ENCODE results near the gene MYO15B. TPM values are rescaled to one million over a fixed set of nuclear protein-coding genes. Genes with fewer than 3 reads are reported as not detected.

The MYO15B gene
- total and polyA plus RNA-seq, 2 donors (not counting 1 experiment from before 2014, with no cell fraction given): 452 to 1,019 TPM

DNA sequence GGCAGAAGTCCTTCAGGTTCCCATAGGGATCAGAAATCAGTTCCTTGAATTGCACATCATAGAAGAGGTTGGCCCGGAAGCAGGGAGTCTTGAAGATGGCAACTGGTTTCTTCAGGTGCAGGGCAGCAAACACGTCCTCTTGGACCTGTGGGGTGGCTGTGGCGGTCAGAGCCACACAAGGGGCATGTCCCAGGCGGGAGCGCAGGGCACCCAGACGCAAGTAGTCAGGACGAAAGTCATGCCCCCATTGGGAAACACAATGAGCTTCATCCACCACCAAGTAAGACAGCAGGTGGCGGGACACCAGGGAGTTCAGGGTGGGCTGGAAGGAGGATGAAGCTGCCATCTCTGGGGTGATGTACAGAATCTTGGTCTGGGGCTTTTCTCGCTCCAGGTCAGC is 74.9 kb downstream of the MYO15B start:
- Mint-ChIP-seq H3K27me3 (no peaks in the 10 kb centered on the region), H3K27ac (peak overlapping the region; percentile 50), H3K9me3 (ENCODE audit: insufficient read depth) (no peaks in the 10 kb centered on the region), H3K4me1 (peaks cover 29% of the 10 kb centered on the region), H3K4me3 (no peak overlapping the region)
- Histone ChIP-seq H3K4me3 (ENCODE audit: control extremely low read depth in 1 of 5, extremely low read depth in 1 of 5, insufficient read depth in 1 of 5, low read depth in 2 of 5, low read length in 4 of 5) (no peak overlapping the region), H3K9ac (ENCODE audit: low read length) (no peak overlapping the region), H3K79me2 (ENCODE audit: control insufficient read depth, insufficient read depth, low read length) (peaks cover 17% of the 10 kb centered on the region), H3K27me3 (replicated peaks in 1 of 4; ENCODE audit: control extremely low read depth in 1 of 4, control insufficient read depth in 3 of 4, insufficient read depth in 4 of 4, low read length in 3 of 4) (no peaks in the 10 kb centered on the region), H2AFZ (ENCODE audit: insufficient read depth, low read depth, low read length, poor library complexity, severe bottlenecking) (no peak overlapping the region), H3K27ac (ENCODE audit: low read length in 2 of 2) (no peak overlapping the region), H3K36me3 (replicated peaks in 1 of 2; ENCODE audit: control extremely low read depth in 1 of 2, control insufficient read depth in 1 of 2, extremely low read depth in 1 of 2, insufficient read depth in 2 of 2, low read length in 1 of 2) (peaks cover 0 to 31% of the 10 kb centered on the region in 2 experiments), H4K20me1 (ENCODE audit: control insufficient read depth, insufficient read depth, low read length, poor library complexity, severe bottlenecking) (no peaks in the 10 kb centered on the region), H3K4me2 (replicated peaks; ENCODE audit: low read depth, low read length, poor library complexity, severe bottlenecking) (no peak overlapping the region), H3K9me3 (ENCODE audit: control extremely low read depth in 1 of 3, control insufficient read depth in 2 of 3, insufficient read depth in 1 of 3, low read length in 2 of 3) (peaks cover 0 to 5% (median 2%) of the 10 kb centered on the region in 3 donors), H3K4me1 (ENCODE audit: control insufficient read depth in 2 of 2, insufficient read depth in 2 of 2, low read length in 2 of 2) (peaks cover 31 to 36% of the 10 kb centered on the region in 2 donors)
- CTCF ChIA-PET: interaction anchor here (0.6 to 1.9 kb wide), 6 partner anchors 9 to 235 kb away, joined by 3 to 12 read pairs (median 4); partner anchors contain the start of gene SMIM5
- DNase-seq (no peak), ATAC-seq (ENCODE audit: low read depth) (no peak)
- POLR2A ChIA-PET: no interaction called here
- 94% methylated on average over 4 of the region's 9 CpGs for WGBS (ENCODE audit: insufficient coverage)
- TF ChIP-seq EZH2 (IDR thresholded peaks at IDR 0.05; ENCODE audit: borderline replicate concordance, insufficient read depth, low read depth, low read length, poor library complexity, severe bottlenecking): no peak
- TF ChIP-seq, protein P1, sequence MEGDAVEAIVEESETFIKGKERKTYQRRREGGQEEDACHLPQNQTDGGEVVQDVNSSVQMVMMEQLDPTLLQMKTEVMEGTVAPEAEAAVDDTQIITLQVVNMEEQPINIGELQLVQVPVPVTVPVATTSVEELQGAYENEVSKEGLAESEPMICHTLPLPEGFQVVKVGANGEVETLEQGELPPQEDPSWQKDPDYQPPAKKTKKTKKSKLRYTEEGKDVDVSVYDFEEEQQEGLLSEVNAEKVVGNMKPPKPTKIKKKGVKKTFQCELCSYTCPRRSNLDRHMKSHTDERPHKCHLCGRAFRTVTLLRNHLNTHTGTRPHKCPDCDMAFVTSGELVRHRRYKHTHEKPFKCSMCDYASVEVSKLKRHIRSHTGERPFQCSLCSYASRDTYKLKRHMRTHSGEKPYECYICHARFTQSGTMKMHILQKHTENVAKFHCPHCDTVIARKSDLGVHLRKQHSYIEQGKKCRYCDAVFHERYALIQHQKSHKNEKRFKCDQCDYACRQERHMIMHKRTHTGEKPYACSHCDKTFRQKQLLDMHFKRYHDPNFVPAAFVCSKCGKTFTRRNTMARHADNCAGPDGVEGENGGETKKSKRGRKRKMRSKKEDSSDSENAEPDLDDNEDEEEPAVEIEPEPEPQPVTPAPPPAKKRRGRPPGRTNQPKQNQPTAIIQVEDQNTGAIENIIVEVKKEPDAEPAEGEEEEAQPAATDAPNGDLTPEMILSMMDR (IDR thresholded peaks at IDR 0.05): no peak
- intact Hi-C loops (cut with micrococcal nuclease): loop anchor here (10.0 kb wide), 2 partner anchors 192 to 368 kb away; partner anchors contain the start of gene WBP2

DNA sequence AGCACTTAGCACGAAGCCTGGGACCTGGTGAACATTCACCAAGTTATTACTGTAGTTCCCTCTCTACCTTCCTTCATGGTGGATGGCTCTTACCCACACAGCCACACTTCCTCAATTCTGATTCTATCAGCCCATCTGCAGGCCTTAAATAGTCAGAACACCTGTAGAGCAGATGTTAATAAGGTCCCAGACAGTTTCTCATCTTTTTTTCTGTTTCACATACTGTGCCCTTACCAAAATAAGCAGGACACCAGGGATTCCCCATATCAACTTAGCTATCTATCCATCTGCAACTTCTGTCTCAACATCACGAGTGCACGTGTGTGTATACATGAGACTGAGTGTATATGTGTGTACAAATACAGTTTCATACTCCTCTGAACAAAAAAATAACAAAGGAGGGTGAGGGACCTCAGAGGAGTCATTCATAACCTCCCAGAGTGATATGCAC is 76.5 kb downstream of the MYO15B start:
- CTCF ChIA-PET: interaction anchor here (0.6 to 1.6 kb wide), 6 partner anchors 9 to 232 kb away, joined by 3 to 6 read pairs (median 4); partner anchors contain the start of genes SMIM5 and TRIM65
- Histone ChIP-seq H3K27ac (ENCODE audit: low read length in 2 of 2) (peak overlapping the region; percentile 81 to 94), H3K9ac (ENCODE audit: low read length) (peak overlapping the region; percentile 30), H3K4me3 (ENCODE audit: control extremely low read depth in 1 of 5, extremely low read depth in 1 of 5, insufficient read depth in 1 of 5, low read depth in 2 of 5, low read length in 4 of 5) (peak overlapping the region in 2 of 5 experiments; percentile 24 to 31), H3K27me3 (replicated peaks in 1 of 4; ENCODE audit: control extremely low read depth in 1 of 4, control insufficient read depth in 3 of 4, insufficient read depth in 4 of 4, low read length in 3 of 4) (no peaks in the 10 kb centered on the region), H3K4me2 (replicated peaks; ENCODE audit: low read depth, low read length, poor library complexity, severe bottlenecking) (peak overlapping the region; percentile 58), H2AFZ (ENCODE audit: insufficient read depth, low read depth, low read length, poor library complexity, severe bottlenecking) (no peak overlapping the region), H3K4me1 (ENCODE audit: control insufficient read depth in 2 of 2, insufficient read depth in 2 of 2, low read length in 2 of 2) (peaks cover 40 to 46% of the 10 kb centered on the region in 2 donors), H3K79me2 (ENCODE audit: control insufficient read depth, insufficient read depth, low read length) (peaks cover 33% of the 10 kb centered on the region), H4K20me1 (ENCODE audit: control insufficient read depth, insufficient read depth, low read length, poor library complexity, severe bottlenecking) (no peaks in the 10 kb centered on the region), H3K9me3 (ENCODE audit: control extremely low read depth in 1 of 3, control insufficient read depth in 2 of 3, insufficient read depth in 1 of 3, low read length in 2 of 3) (peaks cover 0 to 5% (median 2%) of the 10 kb centered on the region in 3 donors), H3K36me3 (replicated peaks in 1 of 2; ENCODE audit: control extremely low read depth in 1 of 2, control insufficient read depth in 1 of 2, extremely low read depth in 1 of 2, insufficient read depth in 2 of 2, low read length in 1 of 2) (peaks cover 0 to 35% of the 10 kb centered on the region in 2 experiments)
- intact Hi-C loops (cut with micrococcal nuclease): loop anchor here (10.0 kb wide), 2 partner anchors 191 to 369 kb away; partner anchors contain the start of gene WBP2
- peak; percentile 91 for DNase-seq
- Mint-ChIP-seq H3K4me1 (peaks cover 29% of the 10 kb centered on the region), H3K27ac (peak overlapping the region; percentile 89), H3K9me3 (ENCODE audit: insufficient read depth) (no peaks in the 10 kb centered on the region), H3K27me3 (no peaks in the 10 kb centered on the region), H3K4me3 (peak overlapping the region; percentile 64)
- no CpG with 5 or more reads among the region's 3 CpGs for WGBS (ENCODE audit: insufficient coverage)
- POLR2A ChIA-PET: interaction anchor here (0.7 kb wide), 1 partner anchor 76 kb away, joined by 3 read pairs; no protein-coding TSS in a partner anchor
- TF ChIP-seq EZH2 (IDR thresholded peaks at IDR 0.05; ENCODE audit: borderline replicate concordance, insufficient read depth, low read depth, low read length, poor library complexity, severe bottlenecking): no peak
- TF ChIP-seq, protein P1 (IDR thresholded peaks at IDR 0.05): no peak
- ATAC-seq (ENCODE audit: low read depth): peak; percentile 69
